Effector memory CD8-positive, alpha-beta T cell (primary cell): Measurements from ENCODE around the gene TLR8.
"Not testable (repeated sequence)": the region's sequence is repeated elsewhere in the genome, so short reads cannot be mapped to it uniquely, and the experiment has no call there.

Experiments
- ATAC-seq: fragments of 150-1000 bp; cut with Tn5 transposase; replicated peaks from 2 replicates; pipeline ENCODE4 v1.10.0; 2021; ENCODE audit warnings: mild to moderate bottlenecking, moderate library complexity
- DNase-seq, 3 experiments: peaks; one replicate each; pipeline ENCODE4 v3.0.0; 2021
- H3K27ac Mint-ChIP-seq, 2 donors: one replicate each; pipeline ENCODE4 v1.8.0; 2022; ENCODE audit warnings: mild to moderate bottlenecking in 2 of 2, mixed read lengths in 2 of 2, moderate library complexity in 2 of 2
- H3K27me3 Mint-ChIP-seq, 2 donors: one replicate each; pipeline ENCODE4 v1.8.0; 2022; ENCODE audit warnings: mixed read lengths in 2 of 2
- H3K36me3 Mint-ChIP-seq: one replicate; pipeline ENCODE4 v1.8.0; 2022; ENCODE audit warnings: mild to moderate bottlenecking, moderate library complexity, mixed read lengths; ENCODE audit not compliant: insufficient read depth
- H3K4me1 Mint-ChIP-seq, 2 donors: one replicate each; pipeline ENCODE4 v1.8.0; 2022; ENCODE audit warnings: low read depth in 2 of 2, mixed read lengths in 2 of 2
- H3K4me3 Mint-ChIP-seq, 2 donors: one replicate each; pipeline ENCODE4 v1.8.0; 2022; ENCODE audit warnings: mild to moderate bottlenecking in 2 of 2, mixed read lengths in 2 of 2, moderate library complexity in 2 of 2
- H3K9me3 Mint-ChIP-seq, 2 donors: one replicate each; pipeline ENCODE4 v1.8.0; 2022; ENCODE audit warnings: mixed read lengths in 2 of 2

TLR8 gene

DNA sequence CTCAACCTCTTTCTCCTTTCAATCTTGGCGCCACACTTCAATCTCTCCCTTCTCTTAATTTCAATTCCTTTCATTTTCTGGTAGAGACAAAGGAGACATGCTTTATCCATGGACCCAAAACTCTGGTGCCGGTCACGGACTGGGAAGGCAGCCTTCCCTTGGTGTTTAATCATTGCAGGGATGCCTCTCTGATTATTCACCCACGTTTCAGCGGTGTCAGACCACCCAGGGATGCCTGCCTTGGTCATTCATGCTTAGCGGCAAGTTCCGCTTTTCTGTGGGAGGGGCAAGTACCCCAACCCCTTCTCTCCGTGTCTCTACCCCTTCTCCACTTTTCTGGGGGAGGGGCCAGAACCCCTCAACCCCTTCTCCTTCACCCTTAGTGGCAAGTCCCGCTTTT is 34.1 kb downstream of the TLR8 start:
- not testable (repeated sequence) for H3K4me3 Mint-ChIP-seq, DNase-seq, ATAC-seq, H3K9me3 Mint-ChIP-seq, H3K27me3 Mint-ChIP-seq, H3K4me1 Mint-ChIP-seq, H3K27ac Mint-ChIP-seq, H3K36me3 Mint-ChIP-seq

GRCh38 chrX:12943592-12943991 is 37.2 kb downstream of the TLR8 start:
- H3K36me3 Mint-ChIP-seq, H3K27me3 Mint-ChIP-seq, H3K4me1 Mint-ChIP-seq, H3K27ac Mint-ChIP-seq, DNase-seq, H3K4me3 Mint-ChIP-seq, H3K9me3 Mint-ChIP-seq, ATAC-seq: not testable (repeated sequence)

GRCh38 chrX:12944452-12944851 is 38.0 kb downstream of the TLR8 start:
- peaks cover 12 to 15% of the 10 kb centered on the region in 2 donors for H3K4me1 Mint-ChIP-seq
- ATAC-seq, H3K27ac Mint-ChIP-seq, DNase-seq, H3K9me3 Mint-ChIP-seq, H3K4me3 Mint-ChIP-seq, H3K27me3 Mint-ChIP-seq, H3K36me3 Mint-ChIP-seq: not testable (repeated sequence)

GRCh38 chrX:12945494-12945893 is 39.1 kb downstream of the TLR8 start:
- Mint-ChIP-seq H3K36me3 (peaks cover 17% of the 10 kb centered on the region), H3K4me3 (no peak overlapping the region), H3K27ac (peak overlapping the region in 1 of 2 donors; percentile 77), H3K27me3 (no peaks in the 10 kb centered on the region), H3K4me1 (peaks cover 22 to 24% of the 10 kb centered on the region in 2 donors), H3K9me3 (no peaks in the 10 kb centered on the region)
- ATAC-seq (no peak), DNase-seq (no peak)

DNA sequence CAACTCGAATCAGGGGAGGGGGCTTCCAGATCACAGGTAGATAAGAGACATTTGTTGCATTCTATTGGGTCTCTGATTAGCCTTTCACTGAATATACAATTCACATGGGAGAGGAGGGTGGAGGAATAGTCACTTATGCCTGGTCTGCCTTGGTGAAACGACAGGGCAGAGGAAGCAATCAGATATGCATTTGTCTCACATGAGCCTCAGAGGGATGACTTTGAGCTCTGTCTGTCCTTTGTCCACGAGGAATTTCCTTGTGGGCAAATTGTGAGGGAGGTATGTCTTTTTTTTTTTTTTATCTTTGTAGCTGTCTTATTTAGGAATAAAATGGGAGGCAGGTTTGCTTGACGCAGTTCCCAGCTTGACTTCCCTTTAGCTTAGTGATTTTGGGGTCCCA is 40.0 kb downstream of the TLR8 start:
- DNase-seq (no peak), ATAC-seq (no peak)
- peaks cover 22% of the 10 kb centered on the region for H3K36me3 Mint-ChIP-seq
- no peaks in the 10 kb centered on the region for H3K9me3 Mint-ChIP-seq
- H3K27ac Mint-ChIP-seq: peak overlapping the region; percentile 38 to 98
- peaks cover 31 to 33% of the 10 kb centered on the region in 2 donors for H3K4me1 Mint-ChIP-seq
- no peaks in the 10 kb centered on the region for H3K27me3 Mint-ChIP-seq
- no peak overlapping the region for H3K4me3 Mint-ChIP-seq

DNA sequence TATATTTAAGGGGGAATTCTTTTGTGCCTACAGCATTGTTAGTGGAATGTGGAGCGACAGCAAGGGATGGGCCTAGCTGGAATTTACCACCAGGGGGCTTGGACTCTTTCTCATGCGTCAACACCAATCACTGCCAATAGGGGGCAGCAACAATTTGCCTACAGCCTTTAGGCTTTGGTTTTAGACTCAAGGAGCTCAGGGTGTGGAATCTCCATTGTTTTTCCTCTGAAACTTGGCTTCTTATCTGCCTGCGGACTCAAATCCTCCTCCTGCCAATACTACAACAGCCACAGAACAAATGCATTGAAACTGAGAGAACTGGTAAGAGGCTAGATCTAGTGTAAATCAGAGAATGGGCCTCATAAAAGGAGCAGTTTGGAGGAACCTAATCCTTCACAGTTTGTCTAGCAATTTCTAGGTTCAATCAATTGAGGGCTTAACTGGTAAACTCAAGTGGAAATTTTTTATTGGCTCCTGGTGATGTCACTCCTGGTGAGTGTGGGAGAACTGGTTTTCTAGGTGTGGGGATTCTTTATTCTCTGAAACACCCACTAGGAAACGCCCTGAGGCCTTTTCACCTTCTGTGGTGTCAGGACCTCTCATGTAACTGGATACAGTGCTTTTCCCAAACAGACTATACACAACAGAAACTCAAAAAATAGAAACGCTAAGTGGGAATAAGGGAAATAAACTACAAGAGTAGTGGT is 40.6 kb downstream of the TLR8 start:
- no peaks in the 10 kb centered on the region for H3K9me3 Mint-ChIP-seq
- peak overlapping the region; percentile 38 to 98 for H3K27ac Mint-ChIP-seq

GRCh38 chrX:12947545-12948235 is 41.3 kb downstream of the TLR8 start:
- no peak for ATAC-seq
- Mint-ChIP-seq H3K27me3 (no peaks in the 10 kb centered on the region), H3K4me1 (peaks cover 34 to 41% of the 10 kb centered on the region in 2 donors), H3K36me3 (peaks cover 22% of the 10 kb centered on the region), H3K4me3 (peak overlapping the region in 1 of 2 donors; percentile 25), H3K27ac (peak overlapping the region; percentile 38 to 98), H3K9me3 (no peaks in the 10 kb centered on the region)
- DNase-seq: no peak

More for the DNA sequence above, 40.6 kb downstream of the TLR8 start:
- H3K27me3 Mint-ChIP-seq: no peaks in the 10 kb centered on the region
- ATAC-seq: peak; percentile 23
- DNase-seq: peak; percentile 71 to 80 (median 74)
- H3K36me3 Mint-ChIP-seq: peaks cover 22% of the 10 kb centered on the region
- H3K4me1 Mint-ChIP-seq: peaks cover 31 to 37% of the 10 kb centered on the region in 2 donors
- peak overlapping the region; percentile 25 to 50 for H3K4me3 Mint-ChIP-seq

DNA sequence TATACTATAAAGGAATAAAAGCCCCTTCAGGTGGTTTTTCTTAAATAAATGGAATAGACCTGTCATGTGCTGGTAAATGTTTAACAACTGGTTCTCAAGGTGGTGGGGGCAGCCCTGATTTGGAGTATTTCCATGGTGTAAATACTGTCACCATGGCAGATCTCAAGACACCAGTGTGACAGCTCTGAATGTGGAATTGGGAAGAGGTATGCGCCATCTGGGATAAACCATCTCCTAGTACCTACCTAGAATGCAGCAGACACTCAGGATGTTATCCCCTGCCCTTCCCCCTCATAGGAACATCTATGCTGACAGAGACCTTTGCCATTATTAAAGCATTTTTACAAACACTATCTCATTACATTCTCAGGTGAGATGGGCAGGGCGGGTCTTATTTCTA is 42.1 kb downstream of the TLR8 start:
- Mint-ChIP-seq H3K9me3 (no peaks in the 10 kb centered on the region), H3K4me1 (peaks cover 39 to 49% of the 10 kb centered on the region in 2 donors), H3K4me3 (peak overlapping the region; percentile 34 to 40), H3K36me3 (peaks cover 22% of the 10 kb centered on the region), H3K27me3 (no peaks in the 10 kb centered on the region), H3K27ac (peak overlapping the region; percentile 53 to 98)
- DNase-seq (no peak), ATAC-seq (no peak)

GRCh38 chrX:12949205-12949926 is 42.9 kb downstream of the TLR8 start:
- H3K36me3 Mint-ChIP-seq: peaks cover 24% of the 10 kb centered on the region
- ATAC-seq (no peak), DNase-seq (no peak)
- no peaks in the 10 kb centered on the region for H3K27me3 Mint-ChIP-seq
- peak overlapping the region; percentile 81 to 86 for H3K4me3 Mint-ChIP-seq
- no peaks in the 10 kb centered on the region for H3K9me3 Mint-ChIP-seq
- H3K4me1 Mint-ChIP-seq: peaks cover 43 to 49% of the 10 kb centered on the region in 2 donors
- peak overlapping the region; percentile 92 to 98 for H3K27ac Mint-ChIP-seq

DNA sequence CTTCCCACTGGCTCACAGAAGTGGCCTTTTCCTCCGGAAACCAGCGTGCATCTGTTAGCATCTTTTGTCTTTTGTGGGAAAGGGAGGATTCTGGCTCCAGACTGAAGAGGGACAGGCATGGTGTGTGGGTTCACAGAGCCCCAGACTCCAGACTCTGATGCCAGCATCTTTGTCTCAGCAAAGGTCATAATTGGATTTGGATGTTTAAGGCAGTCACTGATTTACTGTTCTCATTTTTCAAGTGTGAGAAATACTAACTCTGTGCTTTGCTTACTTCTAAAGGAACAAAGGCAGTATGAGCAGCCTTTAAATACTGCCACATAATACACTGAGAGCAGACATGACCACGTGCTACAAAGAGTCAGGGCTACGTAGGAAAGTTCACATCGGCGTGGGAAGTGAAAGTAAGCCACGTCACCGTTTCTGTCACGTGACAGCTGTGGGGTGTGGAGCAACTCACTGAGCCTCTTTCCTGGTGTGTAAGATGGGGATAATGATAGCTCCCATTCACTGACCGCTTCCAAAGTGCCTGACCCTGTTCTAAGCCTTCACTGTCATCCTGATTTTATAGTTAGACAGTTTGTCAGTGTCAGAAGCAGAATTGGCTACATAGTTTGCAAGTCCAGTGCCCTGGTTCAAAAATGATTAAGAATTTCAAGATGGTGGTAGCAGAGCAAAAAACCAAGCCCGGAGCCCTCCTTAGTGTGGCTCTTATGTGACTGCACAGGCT is 43.7 kb downstream of the TLR8 start:
- Mint-ChIP-seq H3K9me3 (no peaks in the 10 kb centered on the region), H3K36me3 (peaks cover 28% of the 10 kb centered on the region), H3K27me3 (no peaks in the 10 kb centered on the region), H3K27ac (peak overlapping the region; percentile 92 to 98), H3K4me3 (peak overlapping the region; percentile 81 to 86), H3K4me1 (peaks cover 50 to 52% of the 10 kb centered on the region in 2 donors)
- DNase-seq (peak; percentile 75 to 78 (median 76)), ATAC-seq (peak; percentile 73)

- H3K4me3 Mint-ChIP-seq: peak overlapping the region; percentile 81 to 86
- ATAC-seq (peak; percentile 72), DNase-seq (peak; percentile 58 to 71 (median 61))
- peak overlapping the region; percentile 92 to 98 for H3K27ac Mint-ChIP-seq
- H3K4me1 Mint-ChIP-seq: peaks cover 52 to 54% of the 10 kb centered on the region in 2 donors
- H3K27me3 Mint-ChIP-seq: no peaks in the 10 kb centered on the region
- H3K9me3 Mint-ChIP-seq: no peaks in the 10 kb centered on the region
- peaks cover 31% of the 10 kb centered on the region for H3K36me3 Mint-ChIP-seq
Observed at GRCh38 chrX:12950851-12951594, 44.6 kb downstream of the TLR8 start.

- peak overlapping the region; percentile 92 to 98 for H3K27ac Mint-ChIP-seq
- DNase-seq (no peak), ATAC-seq (no peak)
- H3K4me3 Mint-ChIP-seq: peak overlapping the region; percentile 81 to 86
- peaks cover 56% of the 10 kb centered on the region in 2 donors for H3K4me1 Mint-ChIP-seq
- H3K27me3 Mint-ChIP-seq: no peaks in the 10 kb centered on the region
- H3K9me3 Mint-ChIP-seq: no peaks in the 10 kb centered on the region
- H3K36me3 Mint-ChIP-seq: peaks cover 33% of the 10 kb centered on the region
Observed at GRCh38 chrX:12951595-12951975, 45.2 kb downstream of the TLR8 start.
